ENCODE measurements around the gene ITPR2. TPM values are rescaled to one million over a fixed set of nuclear protein-coding genes. Genes with fewer than 3 reads are reported as not detected.

ITPR2 gene
- polyA plus RNA-seq, 4 donors: 12.7 to 16.7 (median 13.7) TPM

DNA sequence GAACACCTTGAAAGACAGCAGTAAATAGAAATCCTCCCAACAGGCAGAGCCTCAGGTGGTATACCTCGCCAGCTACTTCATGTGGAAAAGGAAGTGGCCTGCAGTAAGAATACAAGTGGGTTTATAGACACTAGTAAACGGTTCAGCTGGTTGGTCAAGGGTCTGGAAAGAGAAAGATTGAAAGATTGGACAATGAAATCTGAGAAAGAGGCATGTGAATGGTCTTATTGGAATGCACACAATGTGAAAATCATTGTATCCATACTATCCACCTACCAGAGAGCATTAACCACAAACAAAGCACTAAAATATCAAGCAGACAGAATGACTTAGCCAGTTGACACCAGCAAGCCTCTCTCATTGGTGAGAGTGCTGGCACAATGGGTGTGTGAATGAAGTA is 539.4 kb downstream of the ITPR2 start:
- DNase-seq (ENCODE audit: low read depth in 4 of 4, low spot score in 3 of 4): no peak

DNA sequence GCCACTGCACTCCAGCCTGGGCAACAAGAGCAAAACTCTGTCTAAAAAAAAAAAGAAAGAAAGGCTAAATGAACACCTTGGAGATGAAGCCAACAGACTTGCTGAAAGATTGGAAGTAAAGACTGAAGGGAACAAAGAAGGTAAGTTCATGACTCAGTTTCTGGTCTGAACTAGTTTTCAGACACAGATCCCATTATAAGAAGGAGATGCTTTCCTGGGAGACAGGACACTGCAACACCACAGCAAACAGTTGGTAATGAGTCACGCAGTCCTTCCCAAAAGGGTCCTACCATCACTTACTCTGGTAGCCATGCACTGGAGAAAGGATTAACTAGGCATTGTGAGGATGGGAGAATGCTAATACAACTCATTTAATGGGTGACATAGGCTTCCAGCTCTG is 540.4 kb downstream of the ITPR2 start:
- no peak for DNase-seq (ENCODE audit: low read depth in 4 of 4, low spot score in 3 of 4)

DNA sequence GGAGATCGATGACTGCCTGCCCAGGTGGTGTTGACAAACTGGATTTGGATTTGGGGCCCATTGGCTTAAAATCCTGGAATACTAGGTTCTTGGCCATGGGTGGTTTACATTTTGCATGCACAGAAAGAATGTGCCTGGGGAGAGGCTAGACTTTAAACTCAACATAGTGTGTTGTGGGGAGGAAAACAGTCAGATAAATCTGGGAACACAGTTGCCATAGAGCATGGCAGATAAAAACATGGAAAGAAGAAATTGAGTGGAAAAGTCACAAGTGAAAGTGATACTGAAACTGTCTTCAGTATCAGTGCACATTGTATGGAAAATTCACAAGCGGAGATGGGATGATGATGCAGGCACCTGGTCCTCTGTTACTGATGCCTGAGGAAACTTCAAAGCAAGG is 542.4 kb downstream of the ITPR2 start:
- no peak for DNase-seq (ENCODE audit: low read depth in 4 of 4, low spot score in 3 of 4)

DNA sequence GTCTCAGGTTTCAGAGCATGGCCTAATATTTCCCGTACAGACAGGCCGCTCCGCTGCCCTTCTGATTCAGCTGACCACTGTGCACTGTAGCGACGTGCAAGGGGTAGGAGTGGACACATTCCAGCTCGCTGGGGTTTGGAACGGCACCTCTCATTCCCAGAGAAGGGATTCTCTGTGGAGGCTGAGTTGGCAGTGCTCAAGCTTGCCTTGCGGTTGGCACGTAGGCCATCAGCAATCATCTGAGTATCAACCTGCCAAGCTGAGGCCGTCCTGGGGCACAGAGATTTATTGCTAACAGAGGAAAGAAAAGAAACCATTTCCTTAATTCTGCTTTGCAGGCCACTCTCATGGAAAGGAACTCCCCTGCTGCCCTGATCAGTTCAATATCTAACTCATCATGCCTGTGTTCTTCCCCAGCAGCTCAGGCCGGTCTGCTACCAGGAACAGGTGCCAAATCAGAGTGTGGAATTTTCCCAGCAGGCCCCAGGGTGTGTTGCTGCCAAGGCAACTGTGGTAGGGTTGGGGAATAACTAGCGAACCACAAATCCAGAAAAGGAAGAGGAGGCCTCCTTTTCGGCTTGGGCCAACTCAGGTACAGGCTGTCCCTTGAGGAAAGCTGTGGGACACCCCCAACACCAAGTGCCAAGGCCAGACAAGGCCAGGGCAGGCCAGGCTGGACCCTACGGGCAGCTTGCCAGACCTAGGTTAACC is 545.2 kb downstream of the ITPR2 start:
- no peak for DNase-seq (ENCODE audit: low read depth in 4 of 4, low spot score in 3 of 4)

Other genes with a start within 250 kb of the ITPR2 start
- 10 to 100 TPM; 34.4 to 40.4 (median 37.3) TPM for gene INTS13, start 104.8 kb upstream of the ITPR2 start, polyA plus RNA-seq (ENCODE audit: insufficient read length in 4 of 4)
- gene FGFR1OP2, start 105.3 kb upstream of the ITPR2 start, polyA plus RNA-seq (ENCODE audit: insufficient read length in 4 of 4): 10 to 100 TPM; 50.7 to 71.5 (median 61.3) TPM
- 100 to 1,000 TPM in 1 of 4 donors, 10 to 100 TPM in 3; 90.3 to 108 (median 99.4) TPM for gene TM7SF3, start 181.2 kb upstream of the ITPR2 start, polyA plus RNA-seq (ENCODE audit: insufficient read length in 4 of 4)
- gene MED21, start 189.4 kb upstream of the ITPR2 start, polyA plus RNA-seq (ENCODE audit: insufficient read length in 4 of 4): 10 to 100 TPM; 54.7 to 72.7 (median 67.2) TPM
- under 1 TPM in 1 of 4 donors, not detected in 3; 0.08 TPM for gene C12orf71, start 249.4 kb upstream of the ITPR2 start, polyA plus RNA-seq (ENCODE audit: insufficient read length in 4 of 4)

Data from right renal pelvis (tissue), 4 donors.